T-helper 1 cell (primary cell): ENCODE results near the gene RNF180.

Experiments used
- DNase-seq, 5 donors: peaks; one replicate each; pipeline ENCODE4 v3.0.0-alpha.2; 2012 to 2020
- total RNA-seq, 4 donors: gene quantifications; one replicate each; lab custom pipeline; 2026; lab: John Stamatoyannopoulos, UW

RNF180 gene, protein sequence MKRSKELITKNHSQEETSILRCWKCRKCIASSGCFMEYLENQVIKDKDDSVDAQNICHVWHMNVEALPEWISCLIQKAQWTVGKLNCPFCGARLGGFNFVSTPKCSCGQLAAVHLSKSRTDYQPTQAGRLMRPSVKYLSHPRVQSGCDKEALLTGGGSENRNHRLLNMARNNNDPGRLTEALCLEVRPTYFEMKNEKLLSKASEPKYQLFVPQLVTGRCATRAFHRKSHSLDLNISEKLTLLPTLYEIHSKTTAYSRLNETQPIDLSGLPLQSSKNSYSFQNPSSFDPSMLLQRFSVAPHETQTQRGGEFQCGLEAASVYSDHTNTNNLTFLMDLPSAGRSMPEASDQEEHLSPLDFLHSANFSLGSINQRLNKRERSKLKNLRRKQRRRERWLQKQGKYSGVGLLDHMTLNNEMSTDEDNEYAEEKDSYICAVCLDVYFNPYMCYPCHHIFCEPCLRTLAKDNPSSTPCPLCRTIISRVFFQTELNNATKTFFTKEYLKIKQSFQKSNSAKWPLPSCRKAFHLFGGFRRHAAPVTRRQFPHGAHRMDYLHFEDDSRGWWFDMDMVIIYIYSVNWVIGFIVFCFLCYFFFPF
- total RNA-seq: 0 to 0.08 (median 0) reads per million in 4 donors

GRCh38 chr5:64165500-64166200 is at the start of gene RNF180:
Gene RNF180, plus strand, starts transcription at chr5:64165843. Its CDS starts 34,965 bp downstream, at chr5:64200808.
- no peak for DNase-seq

- no peak for DNase-seq
Observed at GRCh38 chr5:64125521-64125920, 40.1 kb upstream of the RNF180 start.

DNA sequence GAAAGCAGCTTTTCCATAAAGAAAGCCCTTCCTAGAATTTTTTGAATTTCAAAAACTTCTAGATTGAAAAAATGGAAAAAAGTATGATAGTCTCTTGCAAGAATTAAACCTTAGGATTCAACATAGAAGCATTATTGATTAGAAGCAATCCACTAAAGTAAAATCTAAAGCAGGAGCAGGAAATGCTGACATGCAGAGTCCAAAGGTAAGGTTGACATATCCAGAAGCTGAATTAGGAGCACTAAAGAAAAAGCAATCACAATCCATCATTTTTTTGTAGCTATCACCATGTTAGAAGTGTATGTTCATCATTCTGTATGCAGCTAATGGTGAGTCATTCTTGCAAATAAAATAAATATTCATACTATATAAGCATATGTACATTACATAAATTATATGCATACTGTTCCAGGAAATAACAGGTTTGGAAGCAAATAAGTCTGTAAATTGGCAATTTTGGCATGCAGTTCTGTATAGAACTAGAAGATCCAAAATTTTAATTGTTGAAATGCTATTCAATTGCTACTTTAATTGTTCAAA is 39.4 kb upstream of the RNF180 start:
- DNase-seq: no peak

DNA sequence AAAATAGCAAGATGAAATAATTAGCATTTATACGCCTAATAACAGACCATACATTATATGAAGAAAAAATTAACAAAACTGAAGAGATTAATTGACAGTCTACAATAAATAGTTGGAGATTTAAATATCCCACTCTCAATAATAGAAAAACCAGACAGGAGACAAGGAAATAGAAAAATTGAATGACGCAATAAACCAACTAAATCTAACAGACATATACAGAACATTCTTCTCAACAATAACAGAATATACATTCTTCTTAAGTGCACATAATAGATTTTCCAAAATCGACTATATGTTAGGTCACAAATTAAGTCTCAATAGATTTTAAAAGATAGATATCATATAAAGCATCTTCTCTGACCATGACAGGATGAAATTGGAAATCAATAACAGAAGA is 25.6 kb upstream of the RNF180 start:
- DNase-seq: no peak

DNA sequence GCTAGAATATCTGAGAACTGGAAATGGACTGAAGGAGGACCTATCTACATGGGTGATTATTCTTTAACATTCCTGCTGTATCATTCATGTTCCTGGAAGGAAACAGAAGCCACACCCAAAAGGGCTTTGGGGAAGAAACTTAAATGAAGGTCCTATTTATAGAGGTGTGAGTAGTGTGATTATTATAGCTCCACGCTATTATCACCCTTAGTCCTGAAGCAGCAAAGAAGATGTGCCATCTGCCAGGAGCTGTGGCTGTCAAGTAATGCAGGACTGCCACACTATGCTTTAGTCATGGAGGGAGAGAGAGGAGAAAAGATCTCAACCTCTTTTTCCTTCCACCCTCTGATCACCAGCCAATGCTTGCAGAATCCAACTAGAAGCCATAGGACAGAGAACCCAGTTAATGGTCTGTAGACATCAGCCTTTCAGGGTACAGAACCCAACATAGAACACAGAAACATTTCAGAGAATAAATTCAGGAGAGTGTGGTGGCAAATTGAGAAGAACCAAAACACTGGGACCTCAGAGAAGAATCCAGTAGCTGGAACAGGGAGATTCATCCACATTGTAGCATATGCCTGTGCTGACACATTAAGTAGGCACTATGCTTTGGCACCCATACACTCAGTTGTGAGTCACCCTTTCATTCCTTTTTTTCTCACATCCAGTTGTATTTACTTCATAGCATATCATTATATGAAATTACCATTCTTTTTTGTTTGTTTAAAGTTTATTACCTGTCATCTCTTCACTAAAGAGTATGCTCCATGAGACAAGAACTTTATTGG is 21.0 kb upstream of the RNF180 start:
- DNase-seq: no peak

- no peak for DNase-seq
Observed at GRCh38 chr5:64145216-64145895, 20.3 kb upstream of the RNF180 start.

GRCh38 chr5:64147379-64147778 is 18.3 kb upstream of the RNF180 start:
- no peak for DNase-seq

DNA sequence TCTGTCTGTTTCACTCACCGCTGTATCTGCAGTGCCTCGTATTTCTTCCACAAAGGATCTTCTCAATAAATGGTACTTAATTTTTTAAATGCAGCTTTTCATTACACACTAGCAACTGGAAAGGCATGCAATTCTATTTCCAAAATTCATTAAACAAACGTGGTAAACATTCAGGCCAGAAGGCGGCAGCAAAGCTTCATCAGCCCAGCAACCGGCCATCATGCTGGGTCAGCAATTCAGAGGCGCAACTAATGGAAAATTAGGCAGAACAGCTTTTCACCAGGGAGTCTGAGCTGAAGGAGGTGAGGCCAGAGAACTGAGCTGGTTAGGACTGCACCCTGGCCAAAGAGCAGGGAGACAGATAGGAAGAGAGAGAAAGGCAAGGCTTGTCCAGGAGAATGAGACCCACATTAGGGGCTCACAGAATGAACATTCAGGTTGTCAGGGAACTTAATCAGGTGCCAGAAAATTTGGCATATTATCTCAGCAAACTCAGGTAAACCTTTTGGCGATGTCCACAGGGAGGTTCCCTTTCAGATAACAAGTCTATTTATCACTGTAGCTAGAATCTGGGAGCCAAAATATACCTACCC is 17.7 kb upstream of the RNF180 start:
- DNase-seq: no peak

DNA sequence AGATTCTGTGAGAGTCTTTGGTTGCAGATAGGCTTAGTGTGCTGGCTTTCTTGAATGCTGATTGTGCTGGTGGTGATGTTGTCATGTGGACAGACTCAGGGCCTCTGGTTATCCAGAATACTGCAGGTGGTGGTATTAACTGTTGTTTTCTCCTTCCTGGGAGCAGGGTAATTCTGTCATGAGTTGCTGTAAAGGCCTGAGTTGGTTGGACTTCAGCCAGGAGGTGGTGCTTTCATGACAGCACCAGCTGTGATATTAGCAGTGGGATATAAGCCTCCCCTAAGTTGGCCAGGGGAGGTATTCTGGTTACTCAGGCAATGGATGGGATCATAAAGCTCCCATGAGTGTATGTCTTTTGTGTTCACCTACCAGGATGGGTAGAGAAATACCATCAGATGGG is 16.4 kb upstream of the RNF180 start:
- no peak for DNase-seq

GRCh38 chr5:64149857-64150521 is 15.7 kb upstream of the RNF180 start:
- DNase-seq: no peak

GRCh38 chr5:64156261-64156660 is 9.4 kb upstream of the RNF180 start:
- DNase-seq: no peak

DNA sequence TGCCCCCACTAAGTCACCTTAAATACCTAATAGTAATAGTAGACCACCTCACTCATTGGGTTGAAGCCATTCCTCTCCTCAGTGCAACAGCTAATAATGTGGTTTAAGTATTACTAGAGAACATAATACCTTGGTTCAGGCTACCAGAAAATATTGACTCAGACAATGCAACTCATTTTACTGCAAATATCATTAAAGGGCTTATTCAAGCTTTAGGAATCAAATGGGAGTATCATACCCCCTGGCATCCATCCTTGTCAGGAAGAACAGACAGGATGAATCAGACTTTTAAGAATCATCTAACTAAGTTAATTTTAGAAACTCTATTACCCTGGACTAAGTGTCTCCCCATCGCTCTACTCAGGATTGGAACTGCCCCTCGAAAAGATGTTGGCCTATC is 6.8 kb upstream of the RNF180 start:
- DNase-seq: no peak

DNA sequence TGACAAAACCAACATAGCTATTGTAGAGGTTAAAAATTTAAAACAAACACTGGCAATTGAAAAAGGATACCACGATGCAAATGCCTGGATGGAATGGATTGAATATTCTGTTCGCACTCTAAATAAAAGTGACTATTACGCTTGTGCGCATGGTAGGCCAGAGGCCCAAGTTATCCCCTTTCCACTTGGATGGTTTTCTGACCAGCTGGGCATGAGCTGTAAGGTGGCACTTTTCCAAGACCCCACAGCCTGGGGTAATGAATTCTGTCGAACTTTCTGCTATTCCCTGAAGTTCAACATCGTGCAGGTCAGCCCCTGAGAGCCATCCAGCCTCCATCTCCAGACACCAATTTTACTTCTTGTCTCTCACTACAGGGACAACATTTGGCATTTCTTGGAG is 5.4 kb upstream of the RNF180 start:
- no peak for DNase-seq

- no peak for DNase-seq
Observed at GRCh38 chr5:64161420-64161819, 4.2 kb upstream of the RNF180 start.

DNA sequence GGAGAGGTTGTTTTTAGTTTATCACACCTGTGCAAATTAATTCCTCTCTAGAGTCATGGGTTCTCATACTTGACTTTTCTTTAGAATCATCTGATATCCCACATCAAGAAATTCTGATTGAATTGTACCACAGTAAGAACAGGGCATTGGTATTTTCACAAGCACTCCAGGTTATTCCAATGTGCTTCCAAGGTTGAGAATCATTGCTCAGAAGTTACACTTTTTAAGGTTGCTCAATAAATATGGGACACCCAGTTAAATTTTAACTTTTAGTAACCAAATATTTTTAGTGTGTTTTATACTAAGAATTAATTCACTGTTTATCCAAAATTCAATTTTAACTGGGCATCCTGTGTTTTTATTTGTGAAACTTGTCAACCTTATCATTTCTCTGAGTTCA is 2.5 kb upstream of the RNF180 start:
- DNase-seq: no peak

DNA sequence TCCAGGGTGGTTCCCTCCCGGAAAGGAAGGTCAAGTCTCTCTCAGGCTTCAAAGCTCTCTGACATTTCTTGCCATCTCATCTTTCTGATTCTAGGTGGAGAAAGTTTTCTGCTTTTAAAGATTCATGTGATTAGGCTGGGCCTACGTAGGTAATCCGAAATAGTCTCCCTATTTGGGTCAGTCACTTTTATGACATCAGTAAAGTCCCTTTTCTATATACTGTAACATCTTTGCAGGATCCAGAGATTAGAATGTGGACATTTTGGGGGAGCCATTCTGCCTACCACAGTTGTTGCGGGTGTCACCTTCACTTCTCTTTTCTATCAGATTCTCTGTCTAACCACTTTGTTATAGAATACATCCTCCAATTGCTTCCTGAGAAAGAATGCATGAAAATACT is 1.9 kb upstream of the RNF180 start:
- no peak for DNase-seq

DNA sequence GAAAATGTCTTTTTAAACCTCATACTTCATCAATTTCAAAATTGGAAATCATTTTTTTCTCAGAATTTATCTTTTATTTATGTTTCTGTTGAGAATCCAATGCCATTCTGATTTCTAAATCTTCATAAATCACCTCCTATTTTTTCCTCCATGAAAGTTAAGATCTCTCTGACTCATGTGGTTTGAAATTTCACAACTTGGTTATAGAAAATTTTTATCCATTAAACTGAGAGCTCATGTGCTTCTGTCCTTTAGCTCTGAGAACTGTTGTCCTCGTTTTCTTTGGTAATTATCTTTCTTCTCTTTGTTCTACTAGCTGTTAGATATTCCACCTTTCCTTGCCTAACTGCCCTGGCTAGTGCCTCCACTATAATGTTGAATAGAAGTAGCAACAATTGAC is 1.5 kb upstream of the RNF180 start:
- no peak for DNase-seq

- DNase-seq: no peak
Observed at GRCh38 chr5:64165160-64165499, 513 bp upstream of the RNF180 start.

- DNase-seq: no peak
Observed at GRCh38 chr5:64166201-64166959, 737 bp downstream of the RNF180 start.

- DNase-seq: no peak
Observed at GRCh38 chr5:64176301-64176700, 10.7 kb downstream of the RNF180 start.
